ENCODE results near the gene ZDHHC22. TPM values are rescaled to one million over a fixed set of nuclear protein-coding genes. Genes with fewer than 3 reads are reported as not detected.

The ZDHHC22 gene
- total RNA-seq, 1 donor from 2014 or later: 0.30 TPM

- DNase-seq (ENCODE audit: low spot score): no peak
- Mint-ChIP-seq H3K4me3 (ENCODE audit: unreplicated experiment) (no peak overlapping the region), H3K27me3 (ENCODE audit: low read depth) (peaks cover 9% of the 10 kb centered on the region), H3K27ac (ENCODE audit: unreplicated experiment) (no peak overlapping the region), H3K9me3 (ENCODE audit: low read depth) (peaks cover 11% of the 10 kb centered on the region), H3K36me3 (ENCODE audit: low read depth) (no peaks in the 10 kb centered on the region), H3K4me1 (ENCODE audit: low read depth) (peaks cover 5% of the 10 kb centered on the region)
- TF ChIP-seq CTCF (IDR thresholded peaks at IDR 0.05): no peak
Measured at GRCh38 chr14:77087631-77088030, 54.0 kb downstream of the ZDHHC22 start.

- DNase-seq (ENCODE audit: low spot score): no peak
- Mint-ChIP-seq H3K36me3 (ENCODE audit: low read depth) (no peaks in the 10 kb centered on the region), H3K9me3 (ENCODE audit: low read depth) (peaks cover 11% of the 10 kb centered on the region), H3K4me1 (ENCODE audit: low read depth) (peaks cover 5% of the 10 kb centered on the region), H3K4me3 (ENCODE audit: unreplicated experiment) (no peak overlapping the region), H3K27me3 (ENCODE audit: low read depth) (peaks cover 11% of the 10 kb centered on the region), H3K27ac (ENCODE audit: unreplicated experiment) (no peak overlapping the region)
- no peak for TF ChIP-seq CTCF (IDR thresholded peaks at IDR 0.05)
Measured at GRCh38 chr14:77086951-77087350, 54.6 kb downstream of the ZDHHC22 start.

GRCh38 chr14:77086017-77086727 is 55.4 kb downstream of the ZDHHC22 start:
- H3K9me3 Mint-ChIP-seq (ENCODE audit: low read depth): peaks cover 4% of the 10 kb centered on the region
- no peaks in the 10 kb centered on the region for H3K36me3 Mint-ChIP-seq (ENCODE audit: low read depth)
- DNase-seq (ENCODE audit: low spot score): no peak

GRCh38 chr14:77085538-77085937 is 56.1 kb downstream of the ZDHHC22 start:
- H3K4me3 Mint-ChIP-seq (ENCODE audit: unreplicated experiment): no peak overlapping the region
- no peaks in the 10 kb centered on the region for H3K9me3 Mint-ChIP-seq (ENCODE audit: low read depth)
- no peak for TF ChIP-seq CTCF (IDR thresholded peaks at IDR 0.05)
- H3K27ac Mint-ChIP-seq (ENCODE audit: unreplicated experiment): no peak overlapping the region
- no peaks in the 10 kb centered on the region for H3K36me3 Mint-ChIP-seq (ENCODE audit: low read depth)
- no peak for DNase-seq (ENCODE audit: low spot score)
- peaks cover 5% of the 10 kb centered on the region for H3K4me1 Mint-ChIP-seq (ENCODE audit: low read depth)
- peaks cover 11% of the 10 kb centered on the region for H3K27me3 Mint-ChIP-seq (ENCODE audit: low read depth)

More at GRCh38 chr14:77086017-77086727, 55.4 kb downstream of the ZDHHC22 start:
- no peak for TF ChIP-seq CTCF (IDR thresholded peaks at IDR 0.05)
- Mint-ChIP-seq H3K4me1 (ENCODE audit: low read depth) (peaks cover 5% of the 10 kb centered on the region), H3K27ac (ENCODE audit: unreplicated experiment) (no peak overlapping the region), H3K4me3 (ENCODE audit: unreplicated experiment) (no peak overlapping the region), H3K27me3 (ENCODE audit: low read depth) (peaks cover 11% of the 10 kb centered on the region)

- Mint-ChIP-seq H3K27me3 (ENCODE audit: low read depth) (peaks cover 11% of the 10 kb centered on the region), H3K36me3 (ENCODE audit: low read depth) (no peaks in the 10 kb centered on the region), H3K4me1 (ENCODE audit: low read depth) (peaks cover 5% of the 10 kb centered on the region), H3K9me3 (ENCODE audit: low read depth) (peaks cover 3% of the 10 kb centered on the region), H3K27ac (ENCODE audit: unreplicated experiment) (no peak overlapping the region), H3K4me3 (ENCODE audit: unreplicated experiment) (no peak overlapping the region)
- DNase-seq (ENCODE audit: low spot score): no peak
- no peak for TF ChIP-seq CTCF (IDR thresholded peaks at IDR 0.05)
Measured at GRCh38 chr14:77084985-77085384, 56.6 kb downstream of the ZDHHC22 start.

Data from chondrocyte (in vitro differentiated cells).